ENCODE measurements around the gene C1orf122. TPM values are rescaled to one million over a fixed set of nuclear protein-coding genes. Genes with fewer than 3 reads are reported as not detected.

Gene C1orf122
- polyA plus RNA-seq, 1 of the 3 experiments (the other 2 are of a cell fraction), result 75.3 TPM

DNA sequence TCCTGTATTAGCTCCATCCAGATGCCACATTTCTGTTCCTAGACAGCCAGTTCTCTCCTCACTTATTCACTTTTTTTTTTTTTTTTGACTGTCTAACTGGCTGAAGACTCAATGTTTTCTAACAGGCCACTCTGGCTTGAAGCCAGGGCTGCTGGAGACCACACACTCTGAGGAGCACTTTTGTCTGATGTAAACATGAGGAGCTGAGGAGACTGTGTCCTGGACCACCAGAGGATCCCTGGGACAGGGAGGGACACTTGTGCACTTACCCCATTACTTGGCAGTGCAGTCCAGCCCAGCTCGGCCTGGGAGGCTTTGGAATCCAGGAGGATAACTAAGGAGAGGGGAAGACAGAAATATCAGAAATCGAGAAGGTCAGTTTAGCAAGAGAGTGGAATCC, 45.1 kb upstream of the C1orf122 start:
- CTCF ChIA-PET, result interaction anchor here (0.5 to 1.5 kb wide), 3 partner anchors 12 to 1381 kb away, joined by 3 to 5 read pairs (median 5); no protein-coding TSS in a partner anchor
- 9% methylated on average over 2 of the region's 2 CpGs for WGBS (ENCODE audit: low lambda C conversion rate)
- H3K4me3 ChIP-seq (ENCODE audit: low read depth in 2 of 2, low read length in 1 of 2), result no peak overlapping the region

More for the DNA sequence above, 45.1 kb upstream of the C1orf122 start:
- Histone ChIP-seq H3K9ac (no peak overlapping the region), H3K9me3 (no peaks in the 10 kb centered on the region), H3K4me2 (no peak overlapping the region), H3F3A (replicated peaks; ENCODE audit: insufficient read depth) (no peaks in the 10 kb centered on the region), H3K79me2 (ENCODE audit: insufficient read depth) (no peaks in the 10 kb centered on the region), H2AFZ (ENCODE audit: low read depth) (no peak overlapping the region), H4K20me1 (ENCODE audit: insufficient read depth) (0 out of 2 replicates have a peak, but pooled peaks cover 3% of the 10 kb centered on the region), H3K27ac (ENCODE audit: low read depth in 2 of 2, low read length in 1 of 2) (no peak overlapping the region), H3K27me3 (ENCODE audit: insufficient read depth) (peaks cover 38% of the 10 kb centered on the region), H3K4me1 (ENCODE audit: control insufficient read depth in 1 of 2, insufficient read depth in 2 of 2, low read depth in 1 of 2, low read length in 1 of 2) (peaks cover 0 to 13% of the 10 kb centered on the region in 2 experiments; a peak in 1 of 4 replicates), H3K9me2 (no peaks in the 10 kb centered on the region), H3K36me3 (replicated peaks in 1 of 2; ENCODE audit: control insufficient read depth in 1 of 2, insufficient read depth in 2 of 2, low read length in 1 of 2) (no peaks in the 10 kb centered on the region)
- TF ChIP-seq MAX (IDR thresholded peaks at IDR 0.05; ENCODE audit: low read depth), result no peak
- no peak for TF ChIP-seq SMC3 (IDR thresholded peaks at IDR 0.05; ENCODE audit: low read depth, low read length)
- no peak for TF ChIP-seq FOSL2 (IDR thresholded peaks at IDR 0.05; ENCODE audit: borderline replicate concordance, low read depth)
- no peak for TF ChIP-seq TAF1 (IDR thresholded peaks at IDR 0.05; ENCODE audit: borderline replicate concordance, low read depth, low read length)
- TF ChIP-seq RAD21 (IDR thresholded peaks at IDR 0.05; ENCODE audit: low read length), result no peak
- TF ChIP-seq CHD2 (IDR thresholded peaks at IDR 0.05; ENCODE audit: low read length, partially characterized antibody), result no peak
- TF ChIP-seq EP300 (IDR thresholded peaks at IDR 0.05; ENCODE audit: borderline replicate concordance in 1 of 2, low read depth in 1 of 2, low read length in 1 of 2), result no peak
- TF ChIP-seq GATA2 (CRISPR knock-in tag; IDR thresholded peaks at IDR 0.05), result no peak
- no peak for TF ChIP-seq PBX3 (IDR thresholded peaks at IDR 0.05)
- TF ChIP-seq IRF3 (IDR thresholded peaks at IDR 0.05; ENCODE audit: low read depth, low read length), result no peak
- no peak for TF ChIP-seq YY1 (IDR thresholded peaks at IDR 0.05; ENCODE audit: low read depth)
- TF ChIP-seq, protein P1, sequence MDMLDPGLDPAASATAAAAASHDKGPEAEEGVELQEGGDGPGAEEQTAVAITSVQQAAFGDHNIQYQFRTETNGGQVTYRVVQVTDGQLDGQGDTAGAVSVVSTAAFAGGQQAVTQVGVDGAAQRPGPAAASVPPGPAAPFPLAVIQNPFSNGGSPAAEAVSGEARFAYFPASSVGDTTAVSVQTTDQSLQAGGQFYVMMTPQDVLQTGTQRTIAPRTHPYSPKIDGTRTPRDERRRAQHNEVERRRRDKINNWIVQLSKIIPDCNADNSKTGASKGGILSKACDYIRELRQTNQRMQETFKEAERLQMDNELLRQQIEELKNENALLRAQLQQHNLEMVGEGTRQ (IDR thresholded peaks at IDR 0.05; ENCODE audit: borderline replicate concordance, low read depth, low read length), result no peak
- TF ChIP-seq SIN3A (IDR thresholded peaks at IDR 0.05; ENCODE audit: borderline replicate concordance, low read depth, low read length), result no peak
- TF ChIP-seq FOXM1 (IDR thresholded peaks at IDR 0.05; ENCODE audit: low read depth), result no peak
- TF ChIP-seq CTCF (IDR thresholded peaks at IDR 0.05), result no peak
- TF ChIP-seq EZH2phosphoT487 (IDR thresholded peaks at IDR 0.05; ENCODE audit: borderline replicate concordance, low read depth), result no peak
- no peak for TF ChIP-seq TCF12 (IDR thresholded peaks at IDR 0.05)
- no peak for TF ChIP-seq RXRA (IDR thresholded peaks at IDR 0.05; ENCODE audit: borderline replicate concordance, low read depth)
- no peak for TF ChIP-seq NFIC (IDR thresholded peaks at IDR 0.05; ENCODE audit: borderline replicate concordance)
- POLR2A ChIA-PET, result no interaction called here
- no peak for DNase-seq
